Right kidney (tissue), 9 donors: ENCODE results near the gene FKBP1A.
A peak's percentile ranks its signal among the peaks of the same experiment; 100 is the strongest.

Experiments used
- DNase-seq: peaks from one replicate; pipeline ENCODE4 v3.0.0-alpha.2; 2016
- long read RNA-seq, 8 donors: transcript quantifications; one replicate each; lab custom pipeline, GENCODE V29; 2026

FKBP1A gene
- long read RNA-seq, donor 1, transcript FKBP1A-204 (5 exons, 1,622 nt), result major isoform, 130 of 170 reads
- long read RNA-seq, donor 1, transcript FKBP1A-202 (4 exons, 747 nt), result minor isoform, 9 of 170 reads
- long read RNA-seq, donor 1, transcript FKBP1A-203 (4 exons, 976 nt), result minor isoform, 5 of 170 reads
- long read RNA-seq, donor 1, partial matches to known transcripts, result 7 of 170 reads
- long read RNA-seq, donor 1, other reads (novel, unspliced or antisense), result 14 of 170 reads
- long read RNA-seq, donor 2, transcript FKBP1A-204 (5 exons, 1,622 nt), result major isoform, 69 of 86 reads
- long read RNA-seq, donor 2, transcript FKBP1A-202 (4 exons, 747 nt), result minor isoform, 15 of 86 reads
- long read RNA-seq, donor 2, partial matches to known transcripts, result 0 of 86 reads
- long read RNA-seq, donor 2, other reads (novel, unspliced or antisense), result 0 of 86 reads
- long read RNA-seq, donor 3, transcript FKBP1A-204 (5 exons, 1,622 nt), result major isoform, 41 of 46 reads
- long read RNA-seq, donor 3, partial matches to known transcripts, result 0 of 46 reads
- long read RNA-seq, donor 3, other reads (novel, unspliced or antisense), result 0 of 46 reads
- long read RNA-seq, donor 4, transcript FKBP1A-204 (5 exons, 1,622 nt), result major isoform, 95 of 371 reads
- long read RNA-seq, donor 4, transcript FKBP1A-202 (4 exons, 747 nt), result minor isoform, 6 of 371 reads
- long read RNA-seq, donor 4, partial matches to known transcripts, result 263 of 371 reads
- long read RNA-seq, donor 4, other reads (novel, unspliced or antisense), result 0 of 371 reads
- long read RNA-seq, donor 5, transcript FKBP1A-202 (4 exons, 747 nt), result minor isoform, 9 of 150 reads
- long read RNA-seq, donor 5, transcript FKBP1A-204 (5 exons, 1,622 nt), result major isoform, 137 of 150 reads
- long read RNA-seq, donor 5, partial matches to known transcripts, result 0 of 150 reads
- long read RNA-seq, donor 5, other reads (novel, unspliced or antisense), result 0 of 150 reads
- long read RNA-seq, donor 6, transcript FKBP1A-204 (5 exons, 1,622 nt), result major isoform, 134 of 157 reads
- long read RNA-seq, donor 6, transcript FKBP1A-203 (4 exons, 976 nt), result minor isoform, 6 of 157 reads
- long read RNA-seq, donor 6, transcript FKBP1A-202 (4 exons, 747 nt), result minor isoform, 6 of 157 reads
- long read RNA-seq, donor 6, partial matches to known transcripts, result 7 of 157 reads
- long read RNA-seq, donor 6, other reads (novel, unspliced or antisense), result 0 of 157 reads
- long read RNA-seq, donor 7, transcript FKBP1A-202 (4 exons, 747 nt), result minor isoform, 12 of 187 reads
- long read RNA-seq, donor 7, transcript FKBP1A-204 (5 exons, 1,622 nt), result major isoform, 142 of 187 reads
- long read RNA-seq, donor 7, transcript FKBP1A-203 (4 exons, 976 nt), result minor isoform, 8 of 187 reads
- long read RNA-seq, donor 7, partial matches to known transcripts, result 7 of 187 reads
- long read RNA-seq, donor 7, other reads (novel, unspliced or antisense), result 14 of 187 reads
- long read RNA-seq, donor 8, transcript FKBP1A-202 (4 exons, 747 nt), result minor isoform, 8 of 126 reads
- long read RNA-seq, donor 8, transcript FKBP1A-204 (5 exons, 1,622 nt), result major isoform, 97 of 126 reads
- long read RNA-seq, donor 8, partial matches to known transcripts, result 0 of 126 reads
- long read RNA-seq, donor 8, other reads (novel, unspliced or antisense), result 13 of 126 reads

DNA sequence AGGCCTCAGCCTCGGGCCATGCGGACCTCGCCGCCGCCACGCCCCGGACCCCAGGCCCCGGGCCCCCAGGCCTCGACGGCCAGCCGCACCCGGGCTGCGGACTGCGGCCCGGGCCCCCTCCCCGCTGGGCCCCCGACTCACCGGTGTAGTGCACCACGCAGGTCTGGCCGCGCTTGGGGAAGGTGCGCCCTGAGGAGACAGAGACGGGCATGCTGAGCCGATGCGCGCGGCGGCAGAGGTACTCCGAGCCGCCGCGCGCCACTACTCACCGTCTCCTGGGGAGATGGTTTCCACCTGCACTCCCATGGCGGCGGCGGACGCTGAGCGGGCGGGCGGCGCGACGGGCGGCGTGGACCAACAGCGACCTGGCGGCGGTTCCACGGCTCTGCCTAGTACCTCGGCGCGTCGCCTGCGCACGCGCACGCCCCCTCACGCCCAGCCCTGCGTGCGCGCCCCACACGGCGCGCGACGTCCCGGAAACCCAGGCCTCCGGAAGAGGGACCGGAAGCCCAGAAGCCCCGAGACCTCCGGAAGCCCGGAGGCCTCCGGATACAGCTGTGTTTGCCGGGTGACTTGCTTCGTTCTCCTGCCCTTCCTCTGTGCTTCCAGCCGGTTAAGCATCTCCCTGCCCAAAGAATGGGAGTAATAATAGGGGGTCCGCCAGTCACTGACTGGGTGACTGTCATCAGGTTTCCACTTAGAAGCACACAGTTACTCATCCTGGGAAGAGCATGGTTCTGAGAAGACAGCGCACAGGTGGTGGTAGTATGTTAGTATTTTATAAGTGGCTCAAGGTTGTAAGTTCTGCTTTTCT, at the start of gene FKBP1A:
TSS of gene FKBP1A (minus strand) at position 362 of the 814 bp plus-strand sequence. CDS start at position 306, 56 bp downstream.
- peak; percentile 90 for DNase-seq

DNA sequence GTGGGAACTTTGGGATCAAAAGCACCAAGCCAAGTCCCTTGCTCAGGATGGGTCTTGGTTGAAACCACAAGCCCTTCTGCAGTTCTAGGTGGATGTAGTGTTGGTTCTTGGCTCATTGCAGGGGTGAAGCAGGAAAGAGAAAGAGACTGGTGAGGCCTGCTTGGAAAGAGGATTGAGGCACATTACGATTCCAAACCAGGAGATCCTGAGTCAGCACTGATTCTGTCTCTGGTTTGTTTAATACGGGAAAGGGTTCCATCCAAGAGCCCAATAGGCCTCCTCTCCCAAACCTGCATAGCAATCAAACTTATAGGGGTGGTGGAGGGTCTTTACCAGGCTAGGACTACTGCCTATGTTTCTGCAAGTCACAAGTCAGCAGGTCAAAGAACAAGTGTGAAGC, 49.5 kb upstream of the FKBP1A start:
- no peak for DNase-seq

DNA sequence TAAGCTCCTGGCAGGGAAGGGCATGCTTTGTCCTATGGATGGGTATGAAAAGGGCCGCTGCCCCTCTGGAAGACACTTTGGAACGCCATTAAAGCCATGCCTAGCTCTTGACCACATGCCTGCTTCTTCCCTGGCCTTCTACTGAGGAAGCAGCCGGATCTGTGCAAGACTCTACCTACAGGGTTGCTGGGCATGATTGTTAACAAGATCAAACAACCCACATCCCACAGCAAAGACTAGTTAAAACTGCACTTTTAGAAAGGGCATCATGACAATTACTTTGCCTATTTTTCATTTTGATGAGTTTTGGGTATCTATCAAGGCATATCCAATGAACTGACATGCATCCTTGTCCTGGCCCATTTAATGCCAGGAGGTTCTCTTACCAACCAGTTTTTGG, 48.3 kb upstream of the FKBP1A start:
- no peak for DNase-seq

DNA sequence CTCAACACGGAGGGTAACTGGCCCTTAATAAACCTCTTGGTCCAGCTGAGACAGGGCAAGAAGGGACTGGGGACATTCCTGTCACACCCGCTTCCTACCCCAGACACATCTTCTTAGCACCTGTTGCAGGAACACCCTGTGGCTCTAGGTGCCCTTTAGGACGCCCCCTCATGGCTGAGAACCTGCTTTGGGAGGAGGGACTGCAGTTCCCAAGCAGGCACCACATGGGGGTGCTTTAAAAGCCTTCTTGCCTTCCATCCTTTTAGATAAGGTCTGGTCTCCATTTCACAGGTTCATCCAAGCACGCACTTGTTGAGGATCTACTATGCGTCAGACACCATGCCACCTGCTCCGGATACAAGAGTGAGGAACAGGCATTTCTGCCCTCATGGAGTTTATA, 47.2 kb upstream of the FKBP1A start:
- no peak for DNase-seq

DNA sequence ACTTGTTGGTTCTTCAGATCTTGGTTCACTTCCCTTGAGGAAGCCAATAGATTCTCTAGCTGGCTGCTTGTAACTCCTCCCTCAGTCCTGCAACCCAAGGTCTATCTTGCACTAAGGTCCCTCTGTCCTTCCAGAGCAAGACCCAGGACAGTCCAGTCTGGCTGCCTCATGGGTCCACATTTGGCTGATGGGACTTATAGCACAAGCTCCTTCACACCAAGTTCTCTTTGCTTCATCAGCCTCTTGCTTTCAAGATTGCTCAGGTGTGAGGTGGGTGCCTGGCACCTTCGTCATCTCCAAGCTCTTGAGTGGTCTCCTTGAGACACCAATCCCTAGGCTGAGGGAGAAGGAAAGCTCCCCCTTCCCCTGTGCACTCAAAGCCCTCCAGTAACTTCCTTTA, 45.5 kb upstream of the FKBP1A start:
- DNase-seq, result no peak

DNA sequence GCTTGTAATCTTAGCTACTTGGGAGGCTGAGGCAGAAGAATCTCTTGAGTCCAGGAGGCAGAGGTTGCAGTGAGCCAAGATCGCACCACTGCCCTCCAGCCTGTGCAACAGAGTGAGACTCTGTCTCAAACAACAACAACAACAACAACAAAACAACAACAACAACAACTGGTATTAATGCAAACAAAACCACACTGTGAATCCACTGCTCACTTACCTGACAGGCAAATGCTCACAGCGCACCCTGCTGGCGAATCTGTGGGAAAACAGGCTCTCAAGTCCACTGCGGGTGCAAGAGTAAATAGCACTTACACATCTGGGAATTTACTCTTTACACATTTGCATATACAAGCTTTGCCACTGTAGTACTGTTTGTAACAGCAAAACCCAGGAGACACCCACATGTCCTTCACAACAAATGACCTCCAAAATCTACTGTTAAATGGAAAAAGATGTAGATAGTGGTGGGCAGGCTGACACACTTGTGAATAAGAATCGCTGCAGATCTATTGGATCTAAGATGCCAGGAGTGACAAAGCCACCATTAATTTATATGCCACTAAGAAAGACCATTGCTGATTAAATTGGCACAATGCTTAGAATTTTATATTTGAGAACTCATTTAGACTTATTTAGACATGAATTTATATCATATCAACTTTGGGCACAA, 44.5 kb upstream of the FKBP1A start:
- DNase-seq, result peak; percentile 41

DNA sequence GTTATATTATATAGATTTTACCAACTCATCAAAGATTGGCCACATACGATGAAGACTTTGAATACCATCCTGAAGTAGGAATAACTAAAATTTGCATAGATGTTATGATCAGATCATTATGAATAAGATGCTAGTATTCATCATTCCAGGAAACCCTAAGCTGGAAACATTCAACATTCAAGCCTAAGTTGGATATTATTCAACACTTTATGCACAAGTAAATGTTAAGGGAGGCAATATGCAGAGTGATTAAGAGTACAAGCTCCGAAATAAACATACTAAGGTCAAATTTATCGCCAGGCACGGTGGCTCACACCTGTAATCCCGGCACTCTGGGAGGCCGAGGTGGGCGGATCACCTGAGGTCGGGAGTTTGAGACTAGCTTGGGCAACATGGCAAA, 43.4 kb upstream of the FKBP1A start:
- no peak for DNase-seq

DNA sequence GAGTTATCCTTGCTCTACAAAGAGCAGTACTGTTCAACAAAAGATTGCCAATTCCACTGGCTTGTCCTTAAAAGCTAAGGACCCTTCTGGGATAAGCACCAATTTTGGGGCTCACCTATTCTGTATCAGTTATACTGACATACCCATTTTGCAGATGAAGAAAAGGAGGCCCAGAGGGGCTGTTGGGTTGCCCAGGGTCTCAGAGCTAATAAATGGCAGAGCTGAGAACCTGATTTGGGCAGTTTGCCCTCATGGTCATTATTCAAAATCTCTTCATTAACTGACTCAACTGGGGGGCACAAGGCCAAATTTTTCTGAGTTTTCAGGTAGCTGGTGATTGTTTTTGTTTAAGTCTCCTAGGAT, 42.5 kb upstream of the FKBP1A start:
- DNase-seq, result no peak

DNA sequence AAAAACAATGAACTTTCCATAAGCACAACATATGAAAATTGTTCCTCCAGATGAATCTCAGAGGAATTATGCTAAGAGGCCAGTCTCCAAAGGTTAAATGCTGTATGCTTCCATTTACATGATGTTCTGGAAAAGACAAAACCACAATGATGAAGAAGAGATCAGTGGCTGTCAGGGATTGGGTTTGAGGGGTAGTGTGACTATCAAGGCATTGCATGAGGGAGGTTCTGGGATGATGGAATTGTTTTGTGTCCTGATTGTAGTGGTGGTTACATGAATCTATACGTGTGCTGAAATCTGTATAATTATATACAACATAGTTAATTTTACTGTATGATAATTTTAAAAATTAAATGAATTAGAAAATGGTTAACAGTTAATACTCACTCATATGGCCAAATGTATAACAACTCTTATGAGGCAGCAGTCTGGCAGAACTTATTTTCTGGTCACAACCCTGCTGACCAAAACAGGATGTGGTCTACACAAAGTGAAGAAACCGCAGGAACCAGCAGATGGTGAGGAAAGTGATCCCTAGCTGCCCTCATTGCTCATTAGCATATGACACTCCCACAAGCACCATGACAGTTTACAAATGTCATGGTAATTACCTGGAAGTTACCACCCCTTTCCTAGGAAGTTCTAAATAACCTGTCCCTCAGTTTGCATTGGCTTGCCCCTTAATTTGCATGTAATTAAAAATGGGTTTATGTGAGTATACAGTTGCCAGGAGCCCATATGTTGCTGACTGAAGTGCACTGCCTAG, 41.9 kb upstream of the FKBP1A start:
- DNase-seq, result no peak

DNA sequence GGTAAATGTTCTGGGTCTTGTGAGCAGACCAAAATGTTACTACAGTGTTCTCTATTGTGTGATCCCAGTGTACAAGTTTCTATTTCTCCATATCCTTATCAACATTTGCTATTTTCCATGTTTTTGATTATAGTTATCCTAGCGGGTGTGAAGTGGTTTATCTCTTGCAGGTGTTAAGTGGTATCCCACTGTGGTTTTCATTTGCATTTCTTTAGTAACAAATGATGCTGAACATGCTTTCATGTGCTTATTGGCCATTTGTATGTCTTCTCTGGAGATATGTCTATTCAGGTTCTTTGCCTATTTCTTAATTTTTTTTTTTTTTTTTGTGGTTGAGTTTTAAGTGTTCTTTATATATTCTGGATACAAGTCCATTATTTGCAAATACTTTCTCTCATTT, 38.3 kb upstream of the FKBP1A start:
- DNase-seq, result no peak

DNA sequence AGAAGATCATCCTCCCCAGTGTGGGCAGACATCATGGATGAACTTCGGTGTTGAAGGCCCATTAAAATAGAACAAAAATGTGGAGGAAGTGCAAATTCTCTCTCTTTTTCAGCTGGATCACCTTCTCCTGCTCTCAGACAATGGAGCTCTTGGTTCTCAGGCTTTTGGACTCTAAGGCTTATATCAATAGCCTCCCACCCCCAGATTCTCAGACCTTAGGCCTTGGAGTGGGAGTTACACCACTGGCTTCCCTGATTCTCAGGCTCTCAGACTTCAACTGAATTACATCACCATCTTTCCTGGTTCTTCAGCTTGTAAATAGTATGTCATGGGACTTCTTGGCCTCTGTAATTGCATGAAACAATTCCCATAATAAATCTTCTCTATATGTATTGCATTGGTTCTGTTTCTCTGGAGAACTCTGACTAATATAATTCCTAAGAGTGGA, 37.2 kb upstream of the FKBP1A start:
- no peak for DNase-seq

DNA sequence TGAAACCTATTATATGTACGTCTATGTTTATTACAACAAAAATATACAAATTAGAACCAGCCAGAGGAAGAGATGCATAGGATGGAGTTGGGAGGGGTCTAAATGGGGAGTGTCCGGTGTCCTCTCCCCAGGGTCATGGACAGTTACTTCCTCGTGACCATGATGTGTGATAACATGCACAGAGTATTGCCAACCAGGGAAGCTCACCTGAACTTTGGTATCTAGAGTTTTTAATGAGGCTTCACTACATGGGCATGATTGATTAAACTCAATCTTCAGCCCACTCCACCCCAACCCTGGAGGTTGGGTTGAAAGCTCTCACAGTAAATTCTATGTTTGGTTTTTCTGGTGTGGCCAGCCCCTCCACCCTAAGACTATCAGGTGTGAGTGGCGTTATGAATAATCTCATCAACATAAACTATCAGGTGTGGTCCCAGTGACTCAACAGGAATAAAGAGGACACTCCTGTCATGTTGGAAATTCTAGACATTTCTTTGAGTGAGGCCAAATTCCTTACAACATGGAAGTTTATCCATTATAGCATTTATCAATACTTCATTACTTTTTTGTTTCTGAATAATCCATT, 36.4 kb upstream of the FKBP1A start:
- DNase-seq, result no peak

DNA sequence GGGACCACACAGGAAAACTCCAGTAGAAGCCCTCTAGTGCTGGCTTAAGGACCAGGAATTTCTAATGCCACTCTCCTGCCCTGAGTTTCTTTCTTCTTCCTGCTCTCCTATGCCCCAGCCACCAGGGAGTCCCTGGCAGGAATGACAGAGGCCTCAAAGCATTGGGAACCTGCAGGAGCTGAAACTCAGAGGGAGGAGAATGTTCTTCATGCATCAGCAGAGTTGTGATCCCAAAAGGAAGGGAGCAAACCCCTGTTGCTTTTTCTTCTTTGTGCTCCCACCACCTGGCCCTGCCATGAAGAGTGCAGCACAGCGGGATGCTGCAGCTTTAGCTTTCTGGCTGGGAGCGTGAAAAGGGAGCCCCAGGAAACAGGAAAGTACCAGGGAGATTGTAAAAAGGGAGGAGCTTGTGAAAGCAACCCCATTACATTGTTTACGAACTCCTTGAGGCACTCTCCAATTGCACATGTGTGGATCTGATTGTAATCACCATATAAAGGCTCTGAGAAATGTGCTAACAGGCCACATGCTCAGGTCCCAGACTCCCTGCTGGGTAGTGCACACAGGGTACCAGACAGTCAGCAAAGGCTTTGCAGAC, 34.7 kb upstream of the FKBP1A start:
- DNase-seq, result no peak

DNA sequence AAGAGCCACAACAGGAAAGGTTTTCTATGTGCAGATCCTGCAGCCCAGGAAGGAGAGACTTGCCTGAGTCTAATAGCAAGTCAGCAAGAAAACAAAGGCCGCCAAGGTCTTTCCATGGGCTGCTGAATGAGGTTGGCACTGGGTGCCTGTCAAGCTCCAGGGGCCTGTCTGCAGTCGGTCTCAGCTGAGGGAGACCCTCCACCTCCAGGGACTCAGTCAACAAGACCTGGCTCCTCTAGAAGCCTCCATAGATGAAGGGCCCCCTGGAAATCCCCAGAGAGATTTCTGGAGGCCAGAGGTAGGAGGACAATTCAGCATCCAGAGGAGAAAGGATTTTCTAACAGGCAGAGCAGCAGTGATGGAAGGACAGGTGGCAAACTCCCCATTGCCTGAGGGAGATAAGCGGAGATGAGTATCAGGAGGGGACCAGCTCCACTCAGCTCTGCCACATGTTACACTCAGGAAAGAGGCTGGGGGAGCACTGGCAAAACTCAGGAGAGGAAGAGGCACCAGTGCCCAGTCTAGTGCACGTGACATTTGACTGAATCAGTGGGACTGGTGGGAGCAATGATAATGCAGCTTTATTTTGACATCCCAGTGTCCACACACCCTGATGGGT, 33.5 kb upstream of the FKBP1A start:
- no peak for DNase-seq

DNA sequence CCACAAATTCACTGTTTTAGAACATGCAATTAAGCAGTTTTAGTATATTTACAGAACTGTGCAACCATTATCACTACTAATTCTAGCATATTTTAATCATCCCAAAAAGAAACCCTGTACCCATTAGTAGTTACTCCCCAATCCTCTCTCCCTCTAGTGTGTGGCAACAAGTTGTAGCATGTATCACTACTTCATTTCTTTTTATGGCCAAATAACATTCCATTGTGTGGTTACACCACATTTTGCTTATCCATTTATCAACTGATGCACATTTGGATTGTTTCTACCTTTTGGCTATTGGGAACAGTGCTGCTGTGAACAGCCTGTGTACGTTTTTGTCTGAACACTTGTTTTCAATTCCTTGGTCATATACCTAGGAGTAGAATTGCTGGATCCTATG, 31.5 kb upstream of the FKBP1A start:
- no peak for DNase-seq

DNA sequence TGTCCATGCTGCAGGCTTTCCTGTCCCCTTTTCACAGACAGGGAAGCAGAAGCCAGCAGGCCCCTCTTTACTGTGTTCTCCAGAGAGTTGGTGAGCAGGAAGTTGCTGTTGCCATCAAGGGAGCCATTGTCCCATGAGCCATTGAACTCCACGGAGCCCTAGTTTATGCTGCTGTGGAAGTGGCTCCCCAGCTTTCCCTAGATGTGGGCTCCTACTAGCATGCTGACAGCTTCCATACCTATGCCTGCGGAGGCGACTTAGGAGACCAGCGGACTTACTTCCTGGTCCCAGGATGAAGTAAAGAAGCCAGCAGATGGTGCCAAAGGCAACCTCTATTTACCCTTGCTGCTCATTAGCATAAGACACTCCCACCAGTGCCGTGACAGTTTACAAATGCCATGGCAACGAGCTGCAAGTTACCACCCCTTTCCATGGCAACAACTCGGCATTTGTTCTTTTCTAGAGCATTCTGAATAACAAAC, 30.8 kb upstream of the FKBP1A start:
- DNase-seq, result no peak

DNA sequence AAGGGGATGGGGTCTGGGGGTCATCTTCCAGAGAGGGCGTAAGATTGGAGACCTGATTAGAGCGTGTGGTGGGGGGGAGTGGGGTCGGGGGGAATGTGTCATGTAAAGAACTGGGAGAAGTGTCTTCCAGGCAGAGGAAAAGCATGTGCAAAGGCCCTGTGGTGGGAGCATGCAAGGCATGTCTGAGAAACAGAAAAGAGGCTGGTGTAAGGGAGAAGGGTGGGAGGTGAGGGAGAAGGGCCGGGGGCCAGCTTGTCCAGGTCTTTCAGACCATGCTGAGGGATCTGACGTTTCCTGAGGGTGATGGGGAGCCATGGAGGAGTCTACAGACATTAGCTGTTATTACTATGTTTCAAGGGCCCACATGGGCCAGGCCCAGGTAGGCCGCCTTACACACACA, 30.4 kb upstream of the FKBP1A start:
- DNase-seq, result no peak

DNA sequence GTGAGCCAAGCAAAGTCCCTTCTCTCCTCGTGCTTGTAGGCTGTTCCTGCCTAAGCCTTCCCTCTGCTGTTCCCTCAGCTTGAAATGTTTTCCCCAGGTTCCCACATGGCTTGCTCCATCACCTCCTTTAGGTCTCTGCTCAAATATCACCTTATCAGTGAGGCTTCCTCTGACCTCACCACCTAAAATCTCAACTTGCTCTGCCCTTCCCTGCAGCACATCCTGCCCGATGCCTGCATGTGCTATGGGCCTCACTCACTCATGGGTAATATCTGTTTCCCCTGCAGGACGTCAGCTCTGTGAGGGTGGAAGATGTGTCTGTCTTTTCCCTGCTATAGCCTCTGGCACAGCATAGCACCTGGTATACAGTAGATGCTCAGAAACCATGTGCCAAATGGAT, 29.9 kb upstream of the FKBP1A start:
- no peak for DNase-seq
